K562 (cell line): ENCODE measurements around the gene KCNJ14. TPM values are rescaled to one million over a fixed set of nuclear protein-coding genes. Genes with fewer than 3 reads are reported as not detected.
A peak's percentile ranks its signal among the peaks of the same experiment; 100 is the strongest.

Source experiments
- ATAC-seq: fragments of 200-7000 bp; cut with Tn5 transposase; 3 replicates; pipeline ENCODE4 v1.9.1; 2020; ENCODE audit warnings: moderate library complexity
- BruUV-seq: library from RNA; stranded (reverse); fragments of 400-500 nt; replicated peaks from 2 replicates; lab custom pipeline; 2021; lab: Mats Ljungman, UMichigan
- CTCF ChIA-PET: fragments of 300-600 bp; formaldehyde crosslinking; extraction: SDS; loops from one replicate; lab custom pipeline; 2021; ENCODE audit warnings: low intra/inter-chr PET ratio; lab: Yijun Ruan, JAX
- POLR2A ChIA-PET: fragments of 300-600, 350-650 bp; sonication (Branson Sonifier 250); formaldehyde crosslinking; extraction: SDS; loops from one replicate; lab custom pipeline; 2021; ENCODE audit warnings: antibody characterized with exemption, inconsistent platforms; lab: Yijun Ruan, JAX
- DNase-seq, 4 experiments: peaks; one replicate each; pipeline versions ENCODE4 v3.0.0 to v3.0.0-alpha.2; 2011 to 2018; ENCODE audit warnings: low spot score in 3 of 4, mixed read lengths in 3 of 4; ENCODE audit errors: extremely low read depth in 1 of 4
- FAIRE-seq: peaks from 2 replicates; lab custom pipeline; 2011; peaks lifted over from hg19 to GRCh38; lab: Jason Lieb, UNC
- H2AFZ ChIP-seq: 2 replicates; pipeline ENCODE4 v1.6.0; 2011; ENCODE audit warnings: low read depth, low read length, control low read depth, inconsistent platforms
- H3K27ac ChIP-seq: fragments of 200-600 bp; 3 replicates; pipeline ENCODE4 v1.8.0; 2011; ENCODE audit warnings: low read depth, mild to moderate bottlenecking, control low read depth, inconsistent platforms, low read length, moderate library complexity, mixed read lengths; ENCODE audit errors: extremely low read depth
- H3K27me3 ChIP-seq, 2 experiments: fragments of 300-600 bp in 1 of 2; 2 replicates in 1 of 2; 3 replicates in 1 of 2; pipeline versions ENCODE4 v1.6.0 to v1.8.0; 2011; ENCODE audit warnings: inconsistent platforms in 2 of 2, low read length in 2 of 2, mild to moderate bottlenecking in 1 of 2, mixed read lengths in 1 of 2, moderate library complexity in 1 of 2; ENCODE audit not compliant: control insufficient read depth in 2 of 2, insufficient read depth in 2 of 2
- H3K36me3 ChIP-seq: fragments of 300-600 bp; 3 replicates; pipeline ENCODE4 v1.8.0; 2011; ENCODE audit warnings: mild to moderate bottlenecking, low read length, inconsistent platforms; ENCODE audit not compliant: control insufficient read depth, insufficient read depth
- H3K4me1 ChIP-seq, 2 experiments: fragments of 200-600 bp in 1 of 2; replicated peaks in 1 of 2; 2 replicates in 1 of 2; 3 replicates in 1 of 2; pipeline versions ENCODE4 v1.5.1 to v1.8.0; 2011; ENCODE audit warnings: inconsistent platforms in 2 of 2, low read length in 2 of 2, mild to moderate bottlenecking in 1 of 2, mixed read lengths in 1 of 2, moderate library complexity in 1 of 2; ENCODE audit not compliant: control insufficient read depth in 2 of 2, insufficient read depth in 2 of 2
- H3K4me2 ChIP-seq: 2 replicates; pipeline ENCODE4 v1.6.1; 2011; ENCODE audit warnings: low read length, control low read depth, inconsistent platforms, mixed read lengths; ENCODE audit not compliant: insufficient read depth
- H3K4me3 ChIP-seq: fragments of 200-600 bp; sonication (generic), shearing (Covaris generic); 2 replicates; pipeline ENCODE4 v1.5.1; 2016; ENCODE audit warnings: control low read depth, inconsistent platforms
- H3K79me2 ChIP-seq: fragments of 200-600 bp; 3 replicates; pipeline ENCODE4 v1.8.0; 2011; ENCODE audit warnings: low read length, inconsistent platforms; ENCODE audit not compliant: control insufficient read depth, insufficient read depth
- H3K9ac ChIP-seq, 2 experiments: 2 replicates each; pipeline versions ENCODE4 v1.6.0 to v1.6.1; 2011; ENCODE audit warnings: low read depth in 2 of 2, low read length in 2 of 2, control low read depth in 1 of 2, inconsistent platforms in 1 of 2, mild to moderate bottlenecking in 1 of 2, mixed read lengths in 1 of 2; ENCODE audit not compliant: insufficient read depth in 1 of 2
- H3K9me1 ChIP-seq: one replicate; pipeline ENCODE4 v1.6.0; 2011; ENCODE audit warnings: inconsistent platforms, mild to moderate bottlenecking, low read length, moderate library complexity; ENCODE audit not compliant: control insufficient read depth, insufficient read depth
- H3K9me3 ChIP-seq: replicated peaks from 2 replicates; pipeline ENCODE4 v1.5.1; 2011; ENCODE audit warnings: low read depth, low read length, inconsistent platforms; ENCODE audit not compliant: control insufficient read depth, insufficient read depth
- H4K20me1 ChIP-seq: replicated peaks from 2 replicates; pipeline ENCODE4 v1.6.1; 2011; ENCODE audit warnings: low read length, inconsistent platforms, mixed read lengths; ENCODE audit not compliant: control insufficient read depth, insufficient read depth
- CEBPZ ChIP-seq: fragments of 150-350 bp; IDR thresholded peaks from 2 replicates; pipeline ENCODE4 v1.6.1; 2014; ENCODE audit warnings: low read depth, mild to moderate bottlenecking, low read length, borderline replicate concordance
- ESRRA ChIP-seq: fragments of 450-650 bp; IDR thresholded peaks from 2 replicates; pipeline ENCODE4 v1.6.1; 2014; ENCODE audit warnings: low read depth, mild to moderate bottlenecking, moderate library complexity, borderline replicate concordance
- ETV1 ChIP-seq: fragments of 450-650 bp; conservative IDR thresholded peaks from 2 replicates; pipeline ENCODE4 v1.6.1; 2016; ENCODE audit warnings: missing genetic modification characterization, control low read depth, low read depth, missing compliant biosample characterization
- FOXM1 ChIP-seq, 2 experiments: fragments of 450-650 bp in 1 of 2; sonication (generic) in 1 of 2; formaldehyde crosslinking in 1 of 2; IDR thresholded peaks; 2 replicates each; pipeline versions ENCODE4 v1.6.1 to v1.9.0; 2017 to 2022; ENCODE audit warnings: low read depth in 2 of 2, mild to moderate bottlenecking in 2 of 2, missing genetic modification reagents in 1 of 2, moderate library complexity in 1 of 2
- HDGF ChIP-seq: fragments of 450-650 bp; IDR thresholded peaks from 2 replicates; pipeline ENCODE4 v1.6.1; 2016
- MBD2 ChIP-seq: sonication (generic); IDR thresholded peaks from 2 replicates; pipeline ENCODE4 v1.6.1; 2016; ENCODE audit warnings: low read depth, borderline replicate concordance
- NRF1 ChIP-seq, 2 experiments: fragments of 450-650 bp; IDR thresholded peaks in 1 of 2; conservative IDR thresholded peaks in 1 of 2; 2 replicates each; pipeline ENCODE4 v1.6.1; 2014; ENCODE audit warnings: mild to moderate bottlenecking in 2 of 2
- TAF1 ChIP-seq: IDR thresholded peaks from 2 replicates; pipeline ENCODE4 v1.6.1; 2011; ENCODE audit warnings: mild to moderate bottlenecking, low read length, moderate library complexity; ENCODE audit not compliant: insufficient read depth, control insufficient read depth, severe bottlenecking; ENCODE audit errors: extremely low read depth
- ZNF655 ChIP-seq: fragments of 250-450 bp; sonication (Bioruptor Pico); IDR thresholded peaks from 2 replicates; pipeline ENCODE4 v1.5.0; 2021
- WGBS: fragments of 100-300 bp; shearing (Covaris generic); methylation state at CpG from one replicate; pipeline ENCODE4 v1.1.6; 2016; ENCODE audit warnings: low coverage, mixed read lengths; ENCODE audit not compliant: insufficient coverage; ENCODE audit errors: missing lambda C conversion rate; 5-methylcytosine and 5-hydroxymethylcytosine counted together
- in situ Hi-C: fragments of 300-500 bp; cut with MboI; formaldehyde crosslinking; loops from 4 replicates; pipeline ENCODE4 v1.15.0; 2018; ENCODE audit warnings: inconsistent platforms, mixed read lengths
- intact Hi-C: fragments of 100-400 bp; cut with micrococcal nuclease; formaldehyde crosslinking; loops from 2 replicates; pipeline ENCODE4 v1.14.2; 2022
- polyA plus RNA-seq, 8 experiments: library from polyadenylated mRNA; depleted of rRNA in 4 of 8; stranded (reverse) in 5 of 8; unstranded in 3 of 8; fragments of >200 nt; fragmentation: Nextera tagmentation in 2 of 8; fragmentation: Illumina TruSeq in 1 of 8; extraction: Ambion mirVana in 2 of 8; extraction: Trizol in 1 of 8; gene quantifications; 2 replicates each; pipeline versions ENCODE4 v1.2.1 to v1.2.3, GENCODE V29; 2011 to 2014; ENCODE audit warnings: inconsistent platforms in 1 of 8, missing spikeins in 1 of 8
- total RNA-seq, 7 experiments: library from RNA; depleted of rRNA in 6 of 7; stranded (reverse); fragments of >200 nt in 6 of 7; fragmentation: Illumina TruSeq in 2 of 7; extraction: Trizol in 2 of 7; gene quantifications; 2 replicates each; pipeline versions ENCODE4 v1.2.1 to v1.2.3, GENCODE V29; 2011 to 2021; ENCODE audit warnings: low replicate concordance in 1 of 7

The KCNJ14 gene
- total and polyA plus RNA-seq, 9 of the 15 experiments (the other 6 are each of a cell fraction or from before 2014, with no cell fraction given), result 0.15 to 1.6 (median 0.49) TPM

GRCh38 chr19:48466561-48467325 lies 11.4 kb downstream of the KCNJ14 start:
- ChIA-PET CTCF (no interaction called here), POLR2A (interaction anchor here (0.6 to 1.0 kb wide), 2 partner anchors 9 to 873 kb away, joined by 3 read pairs; no protein-coding TSS in a partner anchor)
- in situ Hi-C loops, result no loop called here
- TF ChIP-seq ETV1 (tag) (no peak), TAF1 (no peak), NRF1 (conservative IDR thresholded peaks at IDR 0.05 in 1 of 2, IDR thresholded peaks at IDR 0.05 in 1 of 2) (no peak), ESRRA (no peak), FOXM1 (IDR thresholded peaks at IDR 0.05; ENCODE audit: low read depth) (no peak), FOXM1 (CRISPR knock-in tag; IDR thresholded peaks at IDR 0.05; ENCODE audit: low read depth) (no peak), HDGF (no peak), MBD2 (no peak), CEBPZ (no peak), ZNF655 (CRISPR knock-in tag) (no peak)

More at GRCh38 chr19:48466561-48467325, 11.4 kb downstream of the KCNJ14 start:
- H3K4me1 ChIP-seq, result peaks cover 7 to 38% of the 10 kb centered on the region in 2 experiments; a peak in 4 of 5 replicates
- H3K4me2 ChIP-seq, result no peak overlapping the region
- no peaks in the 10 kb centered on the region for H3K9me3 ChIP-seq
- no peaks in the 10 kb centered on the region for H3K9me1 ChIP-seq
- BruUV-seq, result no TSS peak
- H3K27me3 ChIP-seq, result no peaks in the 10 kb centered on the region
- FAIRE-seq (peak; percentile 15), DNase-seq (no peak), ATAC-seq (no peak)
- 62% methylated on average over 15 of the region's 16 CpGs for WGBS
- peaks cover 27% of the 10 kb centered on the region; the same call in 2 of the 3 replicates for H3K36me3 ChIP-seq
- peaks cover 16% of the 10 kb centered on the region for H3K79me2 ChIP-seq
- intact Hi-C loops, result no loop called here
- no peak overlapping the region for H3K27ac ChIP-seq
- peak overlapping the region in 1 of 2 experiments; percentile 61; a peak in 1 of 4 replicates for H3K9ac ChIP-seq
- no peak overlapping the region for H3K4me3 ChIP-seq
- H4K20me1 ChIP-seq, result peaks cover 9% of the 10 kb centered on the region; the same call in 1 of the 2 replicates
- no peak overlapping the region for H2AFZ ChIP-seq
